ENCODE measurements around the gene HS3ST1.

HS3ST1 gene

DNA sequence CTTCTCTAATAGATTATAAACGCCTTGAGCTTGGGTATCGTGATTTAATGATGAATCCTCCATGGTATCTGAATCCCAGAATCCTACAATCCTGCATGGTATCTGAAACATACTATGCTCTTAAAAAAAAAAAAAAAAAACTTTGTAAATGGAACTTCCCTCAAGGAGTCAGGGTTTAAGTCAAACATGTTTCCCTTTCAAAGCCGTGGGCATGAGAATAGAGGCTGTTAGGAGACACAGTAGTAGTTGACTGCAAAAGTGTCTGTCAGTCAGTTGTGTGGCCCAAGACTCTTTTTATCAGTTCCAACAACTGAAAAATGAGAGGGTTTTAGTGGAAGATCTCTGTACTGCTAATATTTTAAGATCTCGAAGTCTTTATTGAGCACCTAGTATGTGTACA lies 2.4 kb upstream of the HS3ST1 start:
- DNase-seq, result no peak

DNA sequence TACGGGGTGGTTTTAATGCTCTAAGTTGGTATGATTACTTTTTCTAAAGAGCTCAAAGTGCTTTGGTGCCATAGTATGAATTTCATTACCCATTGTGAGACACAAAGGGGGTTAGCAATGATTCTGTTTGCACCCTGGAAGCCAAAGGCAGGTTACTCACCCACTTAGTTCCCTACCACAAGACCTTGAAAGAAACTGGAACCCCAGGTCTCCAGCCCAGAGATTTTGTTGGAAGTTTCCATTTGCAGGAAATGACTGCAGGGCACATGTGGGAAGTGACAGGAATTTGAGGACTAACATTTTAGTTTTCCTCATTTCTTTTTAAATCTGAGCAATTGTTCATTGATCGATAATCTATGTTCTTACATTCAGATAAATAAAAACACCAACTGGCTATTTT lies 1.8 kb upstream of the HS3ST1 start:
- no peak for DNase-seq

DNA sequence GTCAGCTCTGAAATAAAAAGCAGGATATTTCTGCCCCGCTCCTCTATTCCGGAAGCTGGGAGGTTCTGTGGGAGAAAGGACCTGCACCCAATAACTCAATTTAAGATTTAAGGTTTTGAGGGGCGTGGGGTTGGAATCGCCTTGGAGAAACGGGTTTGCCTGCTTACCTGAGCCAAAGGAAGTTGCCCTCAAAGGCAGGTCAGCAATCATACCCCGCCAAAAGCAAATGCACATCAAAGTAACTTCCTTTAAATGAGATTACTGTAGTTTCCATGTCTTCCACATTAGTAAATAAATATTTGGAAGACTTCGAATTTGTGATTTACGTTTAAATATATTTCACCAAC lies 978 bp upstream of the HS3ST1 start:
- no peak for DNase-seq

DNA sequence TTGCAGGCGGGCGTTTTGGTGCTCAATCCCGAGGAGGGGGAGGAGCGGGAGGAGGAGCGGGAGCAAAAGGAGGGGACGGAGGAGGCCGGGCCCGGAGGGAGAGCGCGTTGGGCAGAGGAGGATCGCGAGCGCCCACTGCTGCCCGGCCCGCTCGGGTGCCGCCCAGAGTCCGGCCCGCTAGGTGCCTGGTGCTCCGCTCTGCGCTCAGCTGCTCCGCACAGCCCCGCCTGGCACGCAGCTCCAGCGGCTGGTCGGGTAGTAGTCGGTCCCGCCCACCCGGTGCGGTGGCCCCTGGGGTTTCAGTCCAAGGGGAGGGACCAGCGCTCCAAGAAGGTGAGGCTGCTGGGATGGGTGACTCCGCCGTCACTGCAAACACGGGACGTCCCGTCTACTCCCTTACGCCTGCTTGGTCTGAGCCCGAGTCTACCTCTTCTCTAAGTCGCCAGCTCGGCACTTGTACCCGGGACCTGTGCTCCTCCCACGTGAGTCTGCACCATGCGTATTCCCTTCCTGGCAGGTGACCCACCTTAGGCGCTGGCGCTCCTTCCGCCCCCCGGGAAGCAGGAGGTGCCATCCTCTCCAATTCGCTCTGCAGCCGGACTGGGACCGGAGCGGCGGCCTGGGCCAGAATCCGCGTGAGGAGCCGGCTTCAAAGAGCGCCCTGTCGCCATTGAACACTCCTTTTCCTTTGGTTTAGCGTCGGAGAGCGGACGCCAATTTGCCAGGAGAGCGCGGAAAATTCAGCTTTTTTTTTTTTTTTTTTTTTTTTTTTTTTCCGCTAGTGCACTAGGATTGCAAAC lies 405 bp upstream of the HS3ST1 start:
- peak; percentile 61 to 73 for DNase-seq

DNA sequence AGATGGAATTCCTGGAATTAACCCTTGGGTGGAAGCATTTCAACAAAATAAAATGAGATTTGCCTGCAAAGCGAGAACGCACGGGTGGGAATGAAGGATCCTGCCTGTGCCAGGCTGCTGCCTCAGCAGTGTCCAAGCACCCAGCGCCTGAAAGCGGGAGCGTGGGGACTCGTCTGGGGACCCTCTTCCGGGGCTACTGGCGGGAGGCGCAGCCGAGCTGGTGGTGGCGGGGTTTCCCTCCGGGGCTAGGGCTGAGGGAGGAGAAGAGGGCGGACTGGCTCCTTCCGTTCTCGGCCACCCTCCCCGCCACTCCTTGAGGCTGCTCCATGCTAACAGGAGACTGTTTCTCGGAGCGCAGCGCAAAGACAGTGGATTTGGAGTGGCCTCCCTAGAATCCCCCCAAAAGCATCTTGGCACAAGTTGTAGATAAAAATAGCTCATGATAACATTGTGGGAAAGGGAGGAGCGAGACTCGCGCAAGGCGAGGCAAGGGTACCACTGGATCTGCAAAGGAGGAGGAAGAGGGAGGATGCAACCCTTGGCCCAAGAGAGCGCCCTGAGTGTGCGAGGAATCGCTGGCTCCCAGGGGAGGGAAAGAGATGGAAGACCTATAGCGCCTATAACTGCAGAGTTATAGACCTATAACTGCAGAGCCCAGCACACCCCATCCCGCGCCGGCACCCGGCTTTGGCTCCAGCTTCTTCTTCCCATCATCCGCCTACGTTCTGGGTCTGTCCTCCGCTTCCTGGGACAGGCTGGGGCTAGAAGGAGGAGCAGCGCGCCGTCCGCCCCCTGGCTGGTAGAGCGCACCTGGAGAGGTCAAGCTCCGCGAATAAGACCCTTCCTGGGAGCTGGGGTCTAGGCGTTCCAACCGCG lies 1.3 kb downstream of the HS3ST1 start:
- DNase-seq, result no peak

DNA sequence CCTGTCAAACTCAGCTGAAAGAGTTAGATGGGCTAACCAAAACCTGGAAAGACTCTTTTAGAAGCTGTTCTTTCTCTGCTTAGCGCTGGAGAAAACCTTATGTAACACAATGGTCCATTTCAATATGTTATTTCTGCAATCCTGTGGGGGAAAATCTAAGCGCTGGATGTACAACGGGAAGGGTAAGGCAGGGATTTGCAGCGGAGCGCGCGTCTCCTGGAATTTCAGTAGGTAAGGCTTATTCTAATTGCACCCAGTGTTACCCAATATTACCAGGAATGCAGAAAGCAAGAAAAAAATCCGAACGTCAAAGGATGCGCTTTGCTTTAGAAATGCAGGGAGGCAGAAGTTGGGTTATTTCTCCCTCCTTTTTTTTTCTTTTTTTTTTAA lies 2.0 kb downstream of the HS3ST1 start:
- DNase-seq, result no peak

DNA sequence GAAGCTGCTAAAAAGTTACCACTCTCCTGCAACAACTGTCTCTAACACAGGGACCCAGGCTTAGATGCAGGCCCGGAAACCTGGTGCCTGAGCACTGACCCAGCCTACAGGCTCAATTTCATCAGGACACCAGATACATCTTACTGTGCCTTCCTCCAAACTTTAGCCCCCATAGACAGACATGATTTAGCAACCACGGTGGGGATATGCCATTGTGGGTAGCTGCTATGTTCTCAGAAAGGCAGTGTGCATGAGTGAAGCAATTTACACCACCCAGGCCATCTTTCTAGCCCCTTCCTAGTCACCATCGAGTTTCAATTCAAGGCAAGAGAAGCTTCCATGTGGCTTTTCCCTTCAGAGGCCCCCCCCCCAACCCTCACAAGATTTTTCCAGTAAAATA lies 2.7 kb downstream of the HS3ST1 start:
- DNase-seq, result no peak

DNA sequence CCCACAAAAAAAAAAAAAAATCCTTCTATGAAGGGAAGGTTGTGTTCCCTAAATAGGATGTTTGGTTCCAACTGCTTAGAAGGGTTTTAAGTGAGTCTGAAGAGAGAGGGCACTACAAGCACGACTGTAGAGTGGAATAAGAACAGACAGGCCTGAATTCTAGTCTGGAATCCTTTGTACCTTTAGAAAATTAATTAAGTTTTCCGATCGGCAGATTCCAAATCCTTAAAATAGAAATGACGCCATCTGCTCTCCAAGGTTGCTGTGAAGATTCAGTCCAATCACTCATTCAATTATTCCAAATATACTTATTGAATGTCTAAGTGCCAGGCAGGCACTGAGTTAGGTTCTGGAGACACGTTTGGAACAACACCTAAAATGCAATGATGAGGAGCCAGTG lies 3.8 kb downstream of the HS3ST1 start:
- DNase-seq, result no peak

DNA sequence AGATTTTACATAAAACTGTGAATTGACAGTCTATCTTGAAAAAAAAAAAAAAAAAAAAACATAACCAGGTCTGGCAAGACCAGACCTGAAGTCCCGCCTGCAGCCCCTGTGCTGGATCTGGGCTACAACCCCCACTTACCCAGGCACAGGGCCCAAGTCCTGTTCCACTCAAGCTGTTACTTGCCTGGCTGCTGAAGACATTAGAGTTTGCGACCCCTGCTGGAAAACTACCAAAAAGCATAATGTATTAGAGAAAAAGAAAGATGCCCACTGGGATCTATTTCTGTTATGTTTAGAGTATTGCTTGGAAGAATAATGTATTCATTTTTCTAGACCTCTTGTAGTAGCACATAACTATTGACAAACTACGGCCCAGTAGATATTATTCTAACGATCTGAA lies 4.7 kb downstream of the HS3ST1 start:
- DNase-seq, result peak; percentile 30 to 35

DNA sequence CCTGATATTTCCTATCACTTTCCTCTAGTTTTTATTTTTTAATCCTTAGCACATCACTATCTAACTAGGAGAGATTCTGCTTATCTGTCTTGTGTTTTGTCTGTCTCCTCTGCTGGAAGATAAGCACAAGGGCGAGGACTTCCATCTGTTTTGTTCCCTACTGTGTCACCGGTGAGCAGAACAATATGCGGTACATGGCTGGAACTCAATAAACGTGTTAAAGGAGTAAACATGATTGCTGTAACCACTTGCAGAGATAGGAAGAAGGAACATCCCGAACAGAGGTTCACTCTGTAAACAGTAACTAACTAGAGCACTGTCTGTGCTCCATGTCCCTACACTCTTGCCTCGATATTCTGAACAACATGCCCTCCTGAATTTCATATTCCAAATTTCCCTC lies 5.2 kb downstream of the HS3ST1 start:
- no peak for DNase-seq

DNA sequence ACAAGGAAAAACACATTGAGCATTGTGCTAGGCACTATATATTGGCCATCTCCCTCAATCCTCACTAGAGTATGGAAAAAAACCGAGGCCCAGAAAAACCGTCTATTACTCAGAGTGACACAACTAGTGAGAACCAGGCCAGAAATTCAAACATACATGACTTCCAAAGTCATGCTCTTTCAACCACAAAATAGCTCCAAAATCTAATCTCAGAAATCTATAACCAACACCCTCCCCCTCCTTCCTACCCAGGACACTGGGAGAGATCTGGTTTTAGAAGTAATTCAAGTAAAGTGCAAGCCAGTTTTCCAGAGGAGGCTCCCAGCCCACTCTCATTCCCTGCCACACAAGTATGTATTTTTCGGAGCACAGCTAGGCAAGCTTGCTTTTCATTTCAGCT lies 7.6 kb downstream of the HS3ST1 start:
- no peak for DNase-seq

DNA sequence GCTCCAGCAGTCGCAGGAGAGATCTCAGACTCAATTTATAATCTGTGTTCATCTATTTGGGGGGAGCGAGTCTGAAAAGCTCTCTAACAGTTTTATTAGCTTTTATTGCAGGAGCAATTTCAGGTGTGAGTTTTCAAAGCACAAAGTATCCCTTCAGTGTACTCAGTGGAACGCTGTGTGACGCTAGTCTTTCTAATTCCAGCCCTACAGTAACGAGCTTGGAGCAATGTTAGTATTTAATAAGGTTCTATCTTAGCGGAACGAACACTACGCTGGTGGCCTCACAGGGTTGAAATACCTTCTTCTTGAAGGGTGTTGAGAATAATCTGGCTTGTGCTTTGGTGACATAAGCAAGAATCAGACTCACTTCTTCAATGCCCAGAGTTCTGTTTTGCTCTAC lies 8.4 kb downstream of the HS3ST1 start:
- no peak for DNase-seq

DNA sequence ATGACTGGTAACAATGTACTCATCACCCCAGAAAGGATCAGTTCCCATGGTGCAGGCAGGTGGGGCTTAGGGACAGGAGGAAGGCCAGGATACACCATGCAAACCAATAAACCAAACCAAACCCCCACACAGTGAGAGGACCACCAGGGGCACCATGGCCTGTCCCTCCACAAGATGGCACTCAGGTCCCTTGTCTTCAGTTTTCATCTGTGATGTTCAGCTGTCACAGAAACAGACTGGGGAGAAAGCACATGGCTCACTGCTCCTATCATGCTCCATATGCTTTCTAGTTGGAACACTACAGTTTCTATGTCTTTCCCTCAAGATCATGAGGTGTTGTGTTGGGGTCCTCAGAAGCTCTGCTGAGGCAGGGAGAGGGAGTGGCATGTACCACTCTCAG lies 10.1 kb downstream of the HS3ST1 start:
- DNase-seq, result no peak

DNA sequence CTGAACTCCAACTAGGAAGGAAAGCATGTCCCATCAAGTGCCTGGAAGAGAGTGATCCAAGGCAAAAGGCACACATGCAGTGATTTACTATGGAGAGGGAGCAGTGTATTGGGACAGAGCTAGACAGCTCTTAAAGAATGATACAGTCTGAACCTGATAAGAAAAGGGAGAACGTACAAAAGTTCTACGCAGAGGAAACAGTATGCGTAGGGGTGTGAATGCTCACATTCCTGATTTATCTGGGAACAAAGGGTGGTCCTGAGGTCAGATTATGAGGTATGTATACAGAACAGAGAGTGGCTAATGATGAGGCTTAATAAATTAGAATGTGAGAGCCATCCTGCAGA lies 12.0 kb downstream of the HS3ST1 start:
- no peak for DNase-seq

DNA sequence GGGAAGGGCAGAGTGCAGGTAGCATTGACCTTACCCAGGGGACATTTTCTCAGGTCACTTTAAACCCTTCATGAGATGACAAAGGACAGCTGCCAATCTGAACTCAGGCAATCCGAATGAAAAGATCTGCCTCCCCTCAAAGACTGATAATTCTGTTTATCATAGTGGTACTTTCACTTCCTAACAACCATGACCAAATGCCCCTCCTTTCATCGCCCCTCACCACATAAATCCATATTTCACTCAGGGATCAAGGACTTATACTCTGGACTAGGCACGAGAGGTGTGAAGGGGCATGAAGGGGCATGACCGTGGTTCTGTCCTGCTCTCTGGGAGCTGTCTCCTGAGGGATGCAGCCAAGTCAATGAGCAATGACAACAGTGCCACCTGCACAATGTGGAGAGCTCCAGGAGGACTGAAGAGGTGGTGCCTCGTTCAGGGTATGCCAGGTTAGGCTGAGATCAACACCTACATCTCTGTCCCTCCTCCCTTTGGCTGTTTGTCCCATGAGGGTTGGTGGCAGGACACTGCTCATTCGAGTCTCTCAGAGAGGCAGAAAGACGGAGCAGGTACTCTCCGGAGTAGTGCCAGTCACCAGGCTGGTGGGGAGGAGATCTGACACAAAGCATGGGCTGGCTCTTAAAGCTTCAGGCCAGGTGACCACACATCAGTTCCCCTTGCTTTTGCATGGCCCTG lies 12.5 kb downstream of the HS3ST1 start:
- DNase-seq, result no peak

DNA sequence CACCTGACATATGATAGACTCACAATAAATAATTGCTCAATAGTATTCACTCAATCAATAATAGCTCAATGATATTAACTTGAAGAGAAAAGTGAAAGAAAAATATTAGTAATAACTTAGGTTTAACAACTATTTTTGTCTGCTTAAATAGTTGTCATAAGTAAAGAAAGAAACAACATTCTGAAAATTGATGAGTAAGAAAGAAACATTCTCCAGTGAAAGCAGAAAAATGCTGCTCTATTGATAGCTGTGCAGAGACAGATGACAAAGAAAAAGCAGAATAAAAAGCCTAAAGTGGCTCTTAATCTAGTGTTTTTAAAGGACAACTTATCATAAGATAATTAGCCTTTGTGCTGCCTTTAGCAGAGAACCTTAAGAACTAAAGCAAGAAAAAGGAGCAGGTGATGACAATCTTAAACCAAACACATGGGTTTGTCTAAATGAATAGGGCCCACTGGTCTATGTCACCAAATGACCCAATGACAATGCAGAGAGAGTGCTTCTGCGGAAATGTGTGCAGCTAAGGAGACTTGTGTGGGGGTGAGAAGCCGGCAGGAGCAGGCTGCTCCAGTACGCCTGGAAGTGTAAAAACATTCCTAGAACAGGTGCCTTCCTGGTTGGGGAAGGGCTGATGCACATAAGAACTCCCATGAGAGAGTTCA lies 13.2 kb downstream of the HS3ST1 start:
- no peak for DNase-seq

DNA sequence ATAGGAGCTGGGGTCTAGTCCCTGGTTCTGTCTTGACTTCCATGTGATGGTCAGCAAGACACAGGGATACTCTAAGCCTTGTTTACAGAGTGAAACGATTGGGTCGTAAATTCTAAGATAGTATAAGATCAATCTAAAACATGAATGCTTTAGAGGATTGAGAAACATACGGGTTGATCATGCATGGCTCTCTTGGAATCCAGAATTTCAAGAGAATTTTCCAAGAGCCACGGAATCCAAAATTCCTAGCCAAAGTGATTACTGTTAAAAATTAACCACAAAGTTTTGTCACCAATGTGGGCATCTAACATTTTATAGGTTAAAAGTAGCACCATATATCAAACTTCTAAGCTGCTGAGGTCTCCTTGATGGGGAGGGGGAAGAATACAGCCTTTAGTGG lies 16.5 kb downstream of the HS3ST1 start:
- DNase-seq, result no peak

DNA sequence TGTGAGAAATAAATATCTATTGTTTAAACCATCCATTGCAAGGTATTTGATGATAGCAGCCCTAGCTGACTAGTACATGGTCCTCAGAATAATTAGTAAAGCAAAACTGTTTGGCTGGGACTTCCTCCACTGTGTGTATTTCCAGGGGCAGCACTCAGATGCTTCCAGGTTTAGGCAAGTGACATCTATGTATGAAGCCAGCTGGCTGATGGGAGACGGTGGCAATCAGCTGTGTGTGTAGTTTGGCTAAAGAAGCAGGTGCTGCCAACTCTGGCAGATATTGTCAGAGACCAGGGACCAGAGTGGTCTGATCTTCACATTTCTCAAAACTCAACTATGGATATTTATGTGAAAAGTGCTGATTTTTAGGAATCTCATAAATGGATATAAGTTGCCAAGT lies 19.1 kb downstream of the HS3ST1 start:
- DNase-seq, result no peak

DNA sequence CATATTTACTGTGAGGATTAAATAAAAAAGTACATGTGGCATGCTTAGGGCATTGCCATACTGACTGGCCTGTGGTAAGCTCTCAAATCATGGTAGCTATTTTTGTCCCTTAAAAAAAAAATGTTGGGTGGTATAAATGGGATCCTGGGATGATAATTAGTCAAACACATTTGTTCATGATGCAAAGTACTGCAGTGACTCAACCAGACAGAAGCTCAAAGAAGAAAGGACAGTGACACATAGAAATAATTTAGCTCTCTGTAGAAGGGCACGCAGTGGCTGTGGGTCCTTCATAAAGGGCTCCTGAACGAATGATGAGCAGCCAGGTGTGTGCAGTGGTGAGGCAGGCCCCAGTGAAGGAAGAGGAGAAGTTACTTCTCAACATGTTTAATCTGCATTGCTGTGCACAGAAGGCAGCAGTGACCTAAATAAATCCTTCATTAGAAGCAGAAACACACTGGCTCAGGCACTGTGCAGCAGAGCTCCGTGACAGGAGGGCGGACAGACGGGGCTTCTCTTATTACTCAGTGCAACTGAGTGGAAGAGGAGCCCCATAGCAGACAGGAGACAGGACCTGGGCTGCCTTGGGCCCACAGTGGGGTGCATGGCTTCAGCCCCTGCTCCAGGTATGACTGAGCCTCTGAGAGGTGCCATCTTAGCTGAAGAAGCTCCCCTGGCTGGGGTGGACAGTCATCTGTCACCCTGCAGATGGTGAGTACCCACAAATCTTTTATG lies 20.3 kb downstream of the HS3ST1 start:
- no peak for DNase-seq

DNA sequence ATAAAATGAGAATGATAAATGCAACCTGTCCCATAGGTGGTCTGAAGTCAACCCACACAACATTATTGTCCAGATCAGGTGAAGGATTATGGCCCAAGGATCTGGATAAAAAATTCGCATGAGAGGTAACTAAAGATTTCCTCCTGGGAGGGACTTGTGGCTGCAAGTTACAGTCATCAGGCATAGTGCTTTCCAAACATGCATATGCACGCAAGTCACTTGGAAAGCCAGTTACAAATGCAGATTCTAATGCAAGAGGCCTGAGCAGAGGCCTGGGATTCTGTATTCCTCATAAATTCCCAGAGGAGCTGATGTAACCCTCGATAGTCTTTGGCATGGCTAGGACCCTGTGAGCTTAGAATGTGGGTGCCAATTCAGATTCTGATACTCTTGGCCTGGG lies 21.1 kb downstream of the HS3ST1 start:
- no peak for DNase-seq

DNA sequence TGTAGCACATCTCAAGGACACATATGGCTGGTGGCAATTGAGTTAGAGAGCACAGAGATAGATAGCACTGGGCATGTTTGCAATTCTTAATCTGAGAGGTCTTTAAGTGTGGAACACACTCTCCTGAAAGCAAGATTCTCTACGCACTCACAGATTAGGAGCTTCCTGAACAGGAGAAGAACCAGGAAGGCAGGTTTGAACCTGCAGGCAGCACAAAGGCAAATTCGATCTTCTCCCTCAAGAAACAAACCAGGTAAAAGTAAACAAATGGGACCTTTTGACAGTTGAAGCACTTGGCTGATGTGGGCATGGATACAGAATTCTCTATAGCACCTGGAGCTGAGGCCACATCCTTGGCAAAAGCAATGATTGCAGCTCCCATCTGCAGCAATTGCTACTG lies 24.3 kb downstream of the HS3ST1 start:
- no peak for DNase-seq

DNA sequence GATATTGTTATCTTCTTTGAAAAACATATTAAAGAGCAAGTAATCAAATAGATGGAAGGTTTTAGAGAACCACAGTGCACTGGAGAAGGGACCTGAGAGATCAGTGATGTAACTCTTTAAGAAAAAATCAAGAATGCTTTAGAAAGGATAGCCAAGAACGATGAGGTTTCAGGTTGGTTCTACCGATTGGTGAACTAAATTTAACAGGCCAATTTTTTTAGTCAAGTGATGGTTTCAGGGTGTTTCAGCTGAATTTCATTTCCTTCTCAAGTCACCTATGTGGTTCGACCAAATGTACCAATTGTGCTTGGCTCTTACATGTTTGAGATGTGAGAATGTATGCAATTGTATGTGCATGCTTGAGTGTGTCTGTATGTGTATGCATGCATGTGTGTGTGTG lies 26.5 kb downstream of the HS3ST1 start:
- DNase-seq, result no peak
